Sigmoid colon (tissue), 7 donors: ENCODE data around the gene TAGLN2. TPM values are rescaled to one million over a fixed set of nuclear protein-coding genes. Genes with fewer than 3 reads are reported as not detected.
A peak's percentile ranks its signal among the peaks of the same experiment; 100 is the strongest.
"Not testable (repeated sequence)": the region's sequence is repeated elsewhere in the genome, so short reads cannot be mapped to it uniquely, and the experiment has no call there.

Experiments used
- DNase-seq: peaks from one replicate; pipeline ENCODE4 v3.0.0-alpha.2; 2019
- H3K27ac ChIP-seq, 4 donors: fragments of 200-600 bp; sonication (generic); one replicate each; pipeline ENCODE4 v1.5.1; 2016 to 2019; ENCODE audit warnings: mild to moderate bottlenecking in 1 of 4
- H3K27me3 ChIP-seq, 3 donors: fragments of 200-600 bp; sonication (generic); one replicate each; pipeline ENCODE4 v1.5.1; 2019; ENCODE audit warnings: mild to moderate bottlenecking in 1 of 3
- H3K36me3 ChIP-seq, 4 donors: fragments of 200-600 bp; sonication (generic); one replicate each; pipeline ENCODE4 v1.5.1; 2016 to 2019
- H3K4me1 ChIP-seq, 4 donors: fragments of 200-600 bp; sonication (generic); one replicate each; pipeline ENCODE4 v1.5.1; 2017 to 2019
- H3K4me3 ChIP-seq, 4 donors: fragments of 200-600 bp; sonication (generic); one replicate each; pipeline ENCODE4 v1.5.1; 2017 to 2019; ENCODE audit warnings: mild to moderate bottlenecking in 2 of 4, moderate library complexity in 1 of 4
- H3K9me3 ChIP-seq, 4 donors: fragments of 200-600 bp in 3 of 4; sonication (generic) in 3 of 4; one replicate each; pipeline versions ENCODE4 v1.5.1 to v1.6.1; 2013 to 2019
- EP300 ChIP-seq, 4 donors: sonication (generic); formaldehyde crosslinking; IDR thresholded peaks; one replicate each; pipeline ENCODE4 v1.6.1; 2017; ENCODE audit warnings: antibody characterized with exemption in 4 of 4
- POLR2A ChIP-seq, 2 donors: fragments of 450-650 bp; IDR thresholded peaks; one replicate each; pipeline ENCODE4 v1.6.1; 2016; ENCODE audit warnings: antibody characterized with exemption in 2 of 2, mild to moderate bottlenecking in 2 of 2, moderate library complexity in 2 of 2
- POLR2AphosphoS5 ChIP-seq, 4 donors: sonication (generic); formaldehyde crosslinking; IDR thresholded peaks; one replicate each; pipeline ENCODE4 v1.6.1; 2017; ENCODE audit warnings: antibody characterized with exemption in 4 of 4
- WGBS, 2 donors: extraction: QIAGEN DNeasy Blood & Tissue Kit; methylation state at CpG; one replicate each; pipeline ENCODE4 v1.1.7; 2013; 5-methylcytosine and 5-hydroxymethylcytosine counted together
- intact Hi-C: fragments of 100-400 bp; cut with DNase I; formaldehyde crosslinking; loops from one replicate; pipeline ENCODE4 v1.15.1; 2023
- polyA plus RNA-seq, 3 donors: library from polyadenylated mRNA; stranded (reverse); fragments of 200-250 nt; gene quantifications; one replicate each; pipeline ENCODE4 v1.2.3, GENCODE V29; 2013
- total RNA-seq, 4 donors: library from RNA; depleted of rRNA; stranded (reverse); fragments of >200 nt; gene quantifications; one replicate each; pipeline ENCODE4 v1.1.0, GENCODE V29; 2016
- TF ChIP-seq, protein P1 (sequence below), 4 experiments: fragments of 450-650 bp in 3 of 4; fragments of 200-600 bp in 1 of 4; IDR thresholded peaks; one replicate each; pipeline ENCODE4 v1.5.1; 2016 to 2019; ENCODE audit warnings: antibody characterized with exemption in 4 of 4, mild to moderate bottlenecking in 3 of 4, moderate library complexity in 2 of 4
- donor health status: healthy with polysubstance abuse.
- donor health status: Bipolar disorder and iron deficiency.
- donor health status: healthy.

Gene TAGLN2
- total and polyA plus RNA-seq, 7 donors = 88.8 to 770 (median 109) TPM

- H3K27ac ChIP-seq = peak within 1 kb of the TSS in 2 of 4 donors; percentile 7 to 31
- no peaks in the 10 kb centered on the region for H3K27me3 ChIP-seq
- H3K36me3 ChIP-seq = no peaks in the 10 kb centered on the region
- WGBS, 2 donors = 6 to 33% methylated on average over 30 of the region's 30 CpGs
- no peaks in the 10 kb centered on the region for H3K9me3 ChIP-seq
- TF ChIP-seq POLR2A (IDR thresholded peaks at IDR 0.05) = no peak
- no peak for TF ChIP-seq EP300 (IDR thresholded peaks at IDR 0.05)
- peak in 1 of 4 donors; percentile 45 for TF ChIP-seq POLR2AphosphoS5 (IDR thresholded peaks at IDR 0.05)
- intact Hi-C loops = no loop called here
- H3K4me3 ChIP-seq = no peak within 1 kb of the TSS
- H3K4me1 ChIP-seq = peaks cover 0 to 11% (median 9%) of the 10 kb centered on the region in 4 donors
- DNase-seq = peak; percentile 80
These were observed 25.1 kb downstream of the TAGLN2 start, which contains the start of gene CFAP45 for GRCh38 chr1:159900086-159900680. CFAP45 (minus strand) TSS chr1:159900165; CDS start chr1:159900098, 67 bp downstream.

DNA sequence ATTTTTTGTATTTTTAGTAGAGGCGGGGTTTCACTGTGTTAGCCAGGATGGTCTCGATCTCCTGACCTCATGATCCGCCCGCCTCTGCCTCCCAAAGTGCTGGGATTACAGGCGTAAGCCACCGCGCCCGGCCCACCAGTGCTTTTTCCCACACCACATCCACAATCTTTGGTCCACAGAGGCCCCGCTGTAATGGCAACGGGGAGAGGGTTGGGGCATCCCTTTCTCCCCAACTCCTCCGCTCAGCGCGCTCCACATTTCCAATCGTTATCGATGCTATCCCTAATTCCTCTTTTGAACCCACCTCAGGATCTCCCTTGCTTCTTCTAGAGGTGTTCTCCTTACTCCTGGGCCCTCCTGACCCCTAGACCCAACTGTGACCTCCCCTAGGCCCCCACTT lies 25.7 kb downstream of the TAGLN2 start:
- H3K9me3 ChIP-seq, H3K36me3 ChIP-seq, H3K4me3 ChIP-seq, intact Hi-C loops, H3K27me3 ChIP-seq: not testable (repeated sequence)
- peak; percentile 58 for DNase-seq
- WGBS, 2 donors = 73 to 88% methylated on average over 13 to 14 of the region's 15 CpGs
- H3K4me1 ChIP-seq = peaks cover 0 to 11% (median 9%) of the 10 kb centered on the region in 4 donors
- H3K27ac ChIP-seq = peak overlapping the region in 1 of 4 donors; percentile 31

DNA sequence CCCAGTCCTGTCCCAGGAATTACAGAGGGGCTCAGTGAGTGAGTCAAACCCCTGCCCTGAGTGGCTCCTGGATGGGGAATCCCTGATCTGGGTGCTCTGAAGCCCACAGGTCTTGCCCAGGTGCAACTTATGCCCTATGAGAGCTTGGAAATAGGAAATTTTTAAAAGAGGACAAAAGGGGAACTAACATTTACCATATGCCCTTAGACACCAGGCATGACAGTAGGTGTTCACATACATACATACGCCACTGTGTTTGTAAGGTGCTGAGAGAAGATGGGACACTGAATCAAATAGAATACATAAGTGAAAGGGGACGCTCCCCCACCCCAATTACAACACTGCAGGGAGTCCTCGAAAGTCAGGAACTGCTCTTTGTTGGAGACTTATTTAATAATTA lies 26.8 kb downstream of the TAGLN2 start:
- TF ChIP-seq POLR2A (IDR thresholded peaks at IDR 0.05) (no peak), POLR2AphosphoS5 (IDR thresholded peaks at IDR 0.05) (no peak), EP300 (IDR thresholded peaks at IDR 0.05) (no peak)
- TF ChIP-seq, protein P1, sequence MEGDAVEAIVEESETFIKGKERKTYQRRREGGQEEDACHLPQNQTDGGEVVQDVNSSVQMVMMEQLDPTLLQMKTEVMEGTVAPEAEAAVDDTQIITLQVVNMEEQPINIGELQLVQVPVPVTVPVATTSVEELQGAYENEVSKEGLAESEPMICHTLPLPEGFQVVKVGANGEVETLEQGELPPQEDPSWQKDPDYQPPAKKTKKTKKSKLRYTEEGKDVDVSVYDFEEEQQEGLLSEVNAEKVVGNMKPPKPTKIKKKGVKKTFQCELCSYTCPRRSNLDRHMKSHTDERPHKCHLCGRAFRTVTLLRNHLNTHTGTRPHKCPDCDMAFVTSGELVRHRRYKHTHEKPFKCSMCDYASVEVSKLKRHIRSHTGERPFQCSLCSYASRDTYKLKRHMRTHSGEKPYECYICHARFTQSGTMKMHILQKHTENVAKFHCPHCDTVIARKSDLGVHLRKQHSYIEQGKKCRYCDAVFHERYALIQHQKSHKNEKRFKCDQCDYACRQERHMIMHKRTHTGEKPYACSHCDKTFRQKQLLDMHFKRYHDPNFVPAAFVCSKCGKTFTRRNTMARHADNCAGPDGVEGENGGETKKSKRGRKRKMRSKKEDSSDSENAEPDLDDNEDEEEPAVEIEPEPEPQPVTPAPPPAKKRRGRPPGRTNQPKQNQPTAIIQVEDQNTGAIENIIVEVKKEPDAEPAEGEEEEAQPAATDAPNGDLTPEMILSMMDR (IDR thresholded peaks at IDR 0.05) = no peak
- H3K4me1 ChIP-seq = peaks cover 0 to 11% (median 9%) of the 10 kb centered on the region in 4 donors
- no peak overlapping the region for H3K27ac ChIP-seq
- no peaks in the 10 kb centered on the region for H3K27me3 ChIP-seq
- 86 to 89% methylated on average over 3 of the region's 3 CpGs for WGBS, 2 donors
- no peaks in the 10 kb centered on the region for H3K36me3 ChIP-seq
- intact Hi-C loops = no loop called here
- DNase-seq = peak; percentile 53
- H3K4me3 ChIP-seq = no peak overlapping the region
- no peaks in the 10 kb centered on the region for H3K9me3 ChIP-seq

- no peak overlapping the region for H3K27ac ChIP-seq
- no peaks in the 10 kb centered on the region for H3K36me3 ChIP-seq
- intact Hi-C loops = no loop called here
- TF ChIP-seq POLR2A (IDR thresholded peaks at IDR 0.05) (no peak), POLR2AphosphoS5 (IDR thresholded peaks at IDR 0.05) (no peak), EP300 (IDR thresholded peaks at IDR 0.05) (no peak)
- TF ChIP-seq, protein P1 (IDR thresholded peaks at IDR 0.05) = no peak
- no peaks in the 10 kb centered on the region for H3K27me3 ChIP-seq
- DNase-seq = no peak
- H3K4me3 ChIP-seq = no peak overlapping the region
- peaks cover 0 to 11% (median 9%) of the 10 kb centered on the region in 4 donors for H3K4me1 ChIP-seq
- no peaks in the 10 kb centered on the region for H3K9me3 ChIP-seq
- 71 to 95% methylated on average over 3 of the region's 3 CpGs for WGBS, 2 donors
These were observed 27.3 kb downstream of the TAGLN2 start for GRCh38 chr1:159897962-159898361.

GRCh38 chr1:159896546-159896930 lies 28.8 kb downstream of the TAGLN2 start:
- intact Hi-C loops = no loop called here
- H3K27me3 ChIP-seq = no peaks in the 10 kb centered on the region
- 81 to 83% methylated on average over 3 of the region's 3 CpGs for WGBS, 2 donors
- peak overlapping the region in 2 of 4 donors; percentile 10 to 53 for H3K27ac ChIP-seq
- no peak overlapping the region for H3K4me3 ChIP-seq
- H3K36me3 ChIP-seq = no peaks in the 10 kb centered on the region
- DNase-seq = no peak
- TF ChIP-seq POLR2A (IDR thresholded peaks at IDR 0.05) = no peak
- H3K9me3 ChIP-seq = no peaks in the 10 kb centered on the region
- peaks cover 0 to 11% (median 9%) of the 10 kb centered on the region in 4 donors for H3K4me1 ChIP-seq

- Histone ChIP-seq H3K27me3 (no peaks in the 10 kb centered on the region), H3K27ac (peak overlapping the region in 1 of 4 donors; percentile 53), H3K9me3 (no peaks in the 10 kb centered on the region), H3K4me3 (no peak overlapping the region), H3K4me1 (peaks cover 0 to 11% (median 9%) of the 10 kb centered on the region in 4 donors), H3K36me3 (no peaks in the 10 kb centered on the region)
- intact Hi-C loops = no loop called here
- DNase-seq = peak; percentile 56
- 78 to 85% methylated on average over 6 of the region's 6 CpGs for WGBS, 2 donors
- TF ChIP-seq EP300 (IDR thresholded peaks at IDR 0.05) = no peak
- no peak for TF ChIP-seq POLR2A (IDR thresholded peaks at IDR 0.05)
- TF ChIP-seq, protein P1 (IDR thresholded peaks at IDR 0.05) = no peak
- no peak for TF ChIP-seq POLR2AphosphoS5 (IDR thresholded peaks at IDR 0.05)
These were observed 29.3 kb downstream of the TAGLN2 start for GRCh38 chr1:159895836-159896545.
